Measurements from ENCODE around the gene MRGPRF. TPM values are rescaled to one million over a fixed set of nuclear protein-coding genes. Genes with fewer than 3 reads are reported as not detected.

Gene MRGPRF
- polyA plus RNA-seq, 1 of the 3 experiments (the other 2 are of a cell fraction): 0.18 TPM

GRCh38 chr11:69048031-69048693 is 35.1 kb upstream of the MRGPRF start:
- Histone ChIP-seq H3K4me3 (ENCODE audit: low read depth in 2 of 2, low read length in 1 of 2) (peak overlapping the region; percentile 93 to 95), H4K20me1 (ENCODE audit: insufficient read depth) (no peaks in the 10 kb centered on the region), H3K4me1 (ENCODE audit: control insufficient read depth in 1 of 2, insufficient read depth in 2 of 2, low read depth in 1 of 2, low read length in 1 of 2) (peaks cover 8 to 18% of the 10 kb centered on the region in 2 experiments; a peak in 2 of 4 replicates), H3K27me3 (ENCODE audit: insufficient read depth) (no peaks in the 10 kb centered on the region), H2AFZ (ENCODE audit: low read depth) (peak overlapping the region; percentile 89), H3K79me2 (ENCODE audit: insufficient read depth) (peaks cover 28% of the 10 kb centered on the region; the same call in 1 of the 2 replicates), H3K9me2 (no peaks in the 10 kb centered on the region), H3K9me3 (no peaks in the 10 kb centered on the region), H3K36me3 (replicated peaks in 1 of 2; ENCODE audit: control insufficient read depth in 1 of 2, insufficient read depth in 2 of 2, low read length in 1 of 2) (no peaks in the 10 kb centered on the region), H3F3A (replicated peaks; ENCODE audit: insufficient read depth) (no peaks in the 10 kb centered on the region), H3K27ac (ENCODE audit: low read depth in 2 of 2, low read length in 1 of 2) (peak overlapping the region in 1 of 2 experiments; percentile 65; a peak in 1 of 4 replicates), H3K9ac (peak overlapping the region; percentile 93; the same call in 1 of the 2 replicates), H3K4me2 (peak overlapping the region; percentile 94; the same call in 1 of the 2 replicates)
- no peak for TF ChIP-seq MXI1 (IDR thresholded peaks at IDR 0.05; ENCODE audit: low read depth, low read length)
- TF ChIP-seq SMC3 (IDR thresholded peaks at IDR 0.05; ENCODE audit: low read depth, low read length): no peak
- TF ChIP-seq NRF1 (IDR thresholded peaks at IDR 0.05; ENCODE audit: low read depth, low read length): no peak
- no peak for TF ChIP-seq FOXM1 (IDR thresholded peaks at IDR 0.05; ENCODE audit: low read depth)
- no peak for TF ChIP-seq RAD21 (IDR thresholded peaks at IDR 0.05; ENCODE audit: low read length)
- TF ChIP-seq USF2 (IDR thresholded peaks at IDR 0.05; ENCODE audit: borderline replicate concordance, low read depth, low read length): no peak
- no peak for TF ChIP-seq EZH2phosphoT487 (IDR thresholded peaks at IDR 0.05; ENCODE audit: borderline replicate concordance, low read depth)
- TF ChIP-seq GATA2 (CRISPR knock-in tag; IDR thresholded peaks at IDR 0.05): no peak
- no peak for TF ChIP-seq FOSL2 (IDR thresholded peaks at IDR 0.05; ENCODE audit: borderline replicate concordance, low read depth)
- no peak for TF ChIP-seq USF1 (IDR thresholded peaks at IDR 0.05; ENCODE audit: borderline replicate concordance, low read depth)
- TF ChIP-seq JUND (IDR thresholded peaks at IDR 0.05): no peak
- TF ChIP-seq RCOR1 (IDR thresholded peaks at IDR 0.05; ENCODE audit: low read length): no peak
- DNase-seq: no peak
- CTCF ChIA-PET: interaction anchor here (1.2 to 1.8 kb wide), 2 partner anchors 158 to 622 kb away, joined by 4 to 8 read pairs; no protein-coding TSS in a partner anchor
- POLR2A ChIA-PET: no interaction called here
- WGBS (ENCODE audit: low lambda C conversion rate): 45% methylated on average over 11 of the region's 11 CpGs

GRCh38 chr11:69044111-69045013 is 31.3 kb upstream of the MRGPRF start:
- 24% methylated on average over 13 of the region's 15 CpGs for WGBS (ENCODE audit: low lambda C conversion rate)
- Histone ChIP-seq H3K36me3 (replicated peaks in 1 of 2; ENCODE audit: control insufficient read depth in 1 of 2, insufficient read depth in 2 of 2, low read length in 1 of 2) (no peaks in the 10 kb centered on the region), H3K9me3 (no peaks in the 10 kb centered on the region), H3K9me2 (no peaks in the 10 kb centered on the region), H3K4me2 (no peak overlapping the region), H3K27ac (ENCODE audit: low read depth in 2 of 2, low read length in 1 of 2) (no peak overlapping the region; a peak in 1 of 4 replicates), H3K4me1 (ENCODE audit: control insufficient read depth in 1 of 2, insufficient read depth in 2 of 2, low read depth in 1 of 2, low read length in 1 of 2) (peaks cover 8 to 25% of the 10 kb centered on the region in 2 experiments; a peak in 3 of 4 replicates), H2AFZ (ENCODE audit: low read depth) (peak overlapping the region; percentile 50; the same call in 1 of the 2 replicates), H3K4me3 (ENCODE audit: low read depth in 2 of 2, low read length in 1 of 2) (no peak overlapping the region), H4K20me1 (ENCODE audit: insufficient read depth) (no peaks in the 10 kb centered on the region), H3F3A (replicated peaks; ENCODE audit: insufficient read depth) (no peaks in the 10 kb centered on the region), H3K9ac (no peak overlapping the region), H3K79me2 (ENCODE audit: insufficient read depth) (peaks cover 4% of the 10 kb centered on the region; the same call in 1 of the 2 replicates), H3K27me3 (ENCODE audit: insufficient read depth) (no peaks in the 10 kb centered on the region)
- ChIA-PET POLR2A (no interaction called here), CTCF (interaction anchor here (0.6 to 2.2 kb wide), 36 partner anchors 8 to 599 kb away, joined by 3 to 23 read pairs (median 3); partner anchors contain the start of genes IGHMBP2, MRGPRF and MRPL21)
- TF ChIP-seq RAD21 (IDR thresholded peaks at IDR 0.05; ENCODE audit: low read length) (peak; percentile 74), GATA2 (CRISPR knock-in tag; IDR thresholded peaks at IDR 0.05) (no peak), MXI1 (IDR thresholded peaks at IDR 0.05; ENCODE audit: low read depth, low read length) (peak; percentile 81), FOXJ3 (CRISPR knock-in tag; IDR thresholded peaks at IDR 0.05) (no peak), CHD2 (IDR thresholded peaks at IDR 0.05; ENCODE audit: low read length, partially characterized antibody) (peak; percentile 38), CTCF (IDR thresholded peaks at IDR 0.05) (peak; percentile 73), NRF1 (IDR thresholded peaks at IDR 0.05; ENCODE audit: low read depth, low read length) (0 out of 2 replicates have a peak, but pooled peaks have one; percentile 13), RCOR1 (IDR thresholded peaks at IDR 0.05; ENCODE audit: low read length) (peak; percentile 61), MAX (IDR thresholded peaks at IDR 0.05; ENCODE audit: low read depth) (peak; percentile 64), SIN3A (IDR thresholded peaks at IDR 0.05; ENCODE audit: borderline replicate concordance, low read depth, low read length) (peak; percentile 45; the same call in 1 of the 2 replicates), SMC3 (IDR thresholded peaks at IDR 0.05; ENCODE audit: low read depth, low read length) (peak; percentile 83)
- DNase-seq: peak; percentile 77

All from SK-N-SH (cell line).